HL-60 (cell line): ENCODE measurements around the gene AGR2.

ENCODE experiments used
- DNase-seq, 2 experiments: peaks; one replicate each; pipeline ENCODE4 v3.0.0-alpha.2; 2010 to 2020; ENCODE audit warnings: low read depth in 1 of 2, low spot score in 1 of 2
- H3K27ac ChIP-seq: fragments of 250-450 bp; sonication (Bioruptor Pico); replicated peaks from 2 replicates; pipeline ENCODE4 v1.5.1; 2020; ENCODE audit warnings: mild to moderate bottlenecking, moderate library complexity
- H3K27me3 ChIP-seq: fragments of 250-450 bp; sonication (Bioruptor Pico); 2 replicates; pipeline ENCODE4 v1.5.1; 2021; ENCODE audit warnings: mild to moderate bottlenecking, moderate library complexity; ENCODE audit not compliant: insufficient read depth, poor library complexity, severe bottlenecking
- H3K4me3 ChIP-seq: replicated peaks from 2 replicates; pipeline ENCODE4 v1.5.1; 2011; ENCODE audit warnings: mild to moderate bottlenecking, control low read depth, low read length; ENCODE audit not compliant: insufficient read depth
- GABPA ChIP-seq: IDR thresholded peaks from 2 replicates; pipeline ENCODE4 v1.6.1; 2012; ENCODE audit warnings: low read depth
- POLR2AphosphoS5 ChIP-seq: IDR thresholded peaks from 2 replicates; pipeline ENCODE4 v1.6.1; 2012; ENCODE audit warnings: low read depth
- SPI1 ChIP-seq: IDR thresholded peaks from 2 replicates; pipeline ENCODE4 v1.6.1; 2012; ENCODE audit warnings: low read depth, mild to moderate bottlenecking, borderline replicate concordance
- TF ChIP-seq, protein P1 (sequence below): IDR thresholded peaks from 2 replicates; pipeline ENCODE4 v1.6.1; 2012; ENCODE audit warnings: low read depth; ENCODE audit not compliant: insufficient replicate concordance
- TF ChIP-seq, protein P2 (sequence below): IDR thresholded peaks from one replicate; pipeline ENCODE4 v1.5.1; 2011; ENCODE audit warnings: low read length, control low read depth, inconsistent platforms; ENCODE audit not compliant: insufficient read depth

AGR2 gene

DNA sequence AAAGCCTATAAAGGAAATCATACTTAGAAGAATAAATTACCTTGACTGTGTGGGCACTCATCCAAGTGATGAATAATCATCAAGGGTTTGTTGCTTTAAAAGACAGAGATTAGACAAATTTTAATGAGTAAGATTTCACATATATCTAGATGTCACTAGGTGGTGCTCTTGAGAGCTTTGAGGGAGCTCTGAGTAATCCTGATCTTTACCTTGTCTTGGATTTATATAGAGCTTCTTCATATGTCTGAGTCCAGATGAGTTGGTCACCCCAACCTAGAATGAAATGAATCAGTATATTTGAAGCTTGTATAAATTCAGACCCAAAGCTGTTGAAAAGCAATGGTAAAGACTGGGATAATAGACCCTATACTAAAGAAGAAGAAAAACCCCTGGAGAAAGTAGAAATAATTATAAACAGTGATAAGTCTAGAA lies 3.7 kb downstream of the AGR2 start:
- TF ChIP-seq GABPA (no peak), SPI1 (no peak), POLR2AphosphoS5 (no peak)
- TF ChIP-seq, protein P1, sequence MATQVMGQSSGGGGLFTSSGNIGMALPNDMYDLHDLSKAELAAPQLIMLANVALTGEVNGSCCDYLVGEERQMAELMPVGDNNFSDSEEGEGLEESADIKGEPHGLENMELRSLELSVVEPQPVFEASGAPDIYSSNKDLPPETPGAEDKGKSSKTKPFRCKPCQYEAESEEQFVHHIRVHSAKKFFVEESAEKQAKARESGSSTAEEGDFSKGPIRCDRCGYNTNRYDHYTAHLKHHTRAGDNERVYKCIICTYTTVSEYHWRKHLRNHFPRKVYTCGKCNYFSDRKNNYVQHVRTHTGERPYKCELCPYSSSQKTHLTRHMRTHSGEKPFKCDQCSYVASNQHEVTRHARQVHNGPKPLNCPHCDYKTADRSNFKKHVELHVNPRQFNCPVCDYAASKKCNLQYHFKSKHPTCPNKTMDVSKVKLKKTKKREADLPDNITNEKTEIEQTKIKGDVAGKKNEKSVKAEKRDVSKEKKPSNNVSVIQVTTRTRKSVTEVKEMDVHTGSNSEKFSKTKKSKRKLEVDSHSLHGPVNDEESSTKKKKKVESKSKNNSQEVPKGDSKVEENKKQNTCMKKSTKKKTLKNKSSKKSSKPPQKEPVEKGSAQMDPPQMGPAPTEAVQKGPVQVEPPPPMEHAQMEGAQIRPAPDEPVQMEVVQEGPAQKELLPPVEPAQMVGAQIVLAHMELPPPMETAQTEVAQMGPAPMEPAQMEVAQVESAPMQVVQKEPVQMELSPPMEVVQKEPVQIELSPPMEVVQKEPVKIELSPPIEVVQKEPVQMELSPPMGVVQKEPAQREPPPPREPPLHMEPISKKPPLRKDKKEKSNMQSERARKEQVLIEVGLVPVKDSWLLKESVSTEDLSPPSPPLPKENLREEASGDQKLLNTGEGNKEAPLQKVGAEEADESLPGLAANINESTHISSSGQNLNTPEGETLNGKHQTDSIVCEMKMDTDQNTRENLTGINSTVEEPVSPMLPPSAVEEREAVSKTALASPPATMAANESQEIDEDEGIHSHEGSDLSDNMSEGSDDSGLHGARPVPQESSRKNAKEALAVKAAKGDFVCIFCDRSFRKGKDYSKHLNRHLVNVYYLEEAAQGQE = no peak
- TF ChIP-seq, protein P2, sequence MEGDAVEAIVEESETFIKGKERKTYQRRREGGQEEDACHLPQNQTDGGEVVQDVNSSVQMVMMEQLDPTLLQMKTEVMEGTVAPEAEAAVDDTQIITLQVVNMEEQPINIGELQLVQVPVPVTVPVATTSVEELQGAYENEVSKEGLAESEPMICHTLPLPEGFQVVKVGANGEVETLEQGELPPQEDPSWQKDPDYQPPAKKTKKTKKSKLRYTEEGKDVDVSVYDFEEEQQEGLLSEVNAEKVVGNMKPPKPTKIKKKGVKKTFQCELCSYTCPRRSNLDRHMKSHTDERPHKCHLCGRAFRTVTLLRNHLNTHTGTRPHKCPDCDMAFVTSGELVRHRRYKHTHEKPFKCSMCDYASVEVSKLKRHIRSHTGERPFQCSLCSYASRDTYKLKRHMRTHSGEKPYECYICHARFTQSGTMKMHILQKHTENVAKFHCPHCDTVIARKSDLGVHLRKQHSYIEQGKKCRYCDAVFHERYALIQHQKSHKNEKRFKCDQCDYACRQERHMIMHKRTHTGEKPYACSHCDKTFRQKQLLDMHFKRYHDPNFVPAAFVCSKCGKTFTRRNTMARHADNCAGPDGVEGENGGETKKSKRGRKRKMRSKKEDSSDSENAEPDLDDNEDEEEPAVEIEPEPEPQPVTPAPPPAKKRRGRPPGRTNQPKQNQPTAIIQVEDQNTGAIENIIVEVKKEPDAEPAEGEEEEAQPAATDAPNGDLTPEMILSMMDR = peak; percentile 13
- no peak overlapping the region for H3K4me3 ChIP-seq
- H3K27me3 ChIP-seq = no peaks in the 10 kb centered on the region
- no peak overlapping the region for H3K27ac ChIP-seq
- peak in 1 of 2 experiments; percentile 5 for DNase-seq

GRCh38 chr7:16795624-16796023 lies 9.2 kb downstream of the AGR2 start:
- no peak for DNase-seq
- no peaks in the 10 kb centered on the region for H3K27me3 ChIP-seq
- TF ChIP-seq, protein P1 = no peak
- TF ChIP-seq POLR2AphosphoS5 = no peak
- TF ChIP-seq, protein P2 = no peak
- TF ChIP-seq SPI1 = no peak
- TF ChIP-seq GABPA = no peak

GRCh38 chr7:16794986-16795385 lies 9.8 kb downstream of the AGR2 start:
- no peak for DNase-seq
- H3K27ac ChIP-seq = no peak overlapping the region
- TF ChIP-seq GABPA (no peak), SPI1 (no peak), POLR2AphosphoS5 (no peak)
- TF ChIP-seq, protein P2 = no peak
- TF ChIP-seq, protein P1 = no peak
- H3K27me3 ChIP-seq = no peaks in the 10 kb centered on the region
- no peak overlapping the region for H3K4me3 ChIP-seq

More at GRCh38 chr7:16795624-16796023, 9.2 kb downstream of the AGR2 start:
- Histone ChIP-seq H3K4me3 (no peak overlapping the region), H3K27ac (no peak overlapping the region)
